Measurements from ENCODE around the gene BCAS3. TPM values are rescaled to one million over a fixed set of nuclear protein-coding genes. Genes with fewer than 3 reads are reported as not detected.
A peak's percentile ranks its signal among the peaks of the same experiment; 100 is the strongest.

Gene BCAS3
- total RNA-seq, 1 donor from 2014 or later, result 29.6 TPM

GRCh38 chr17:61405686-61406536 is 728.3 kb downstream of the BCAS3 start:
- DNase-seq (peak; percentile 46), ATAC-seq (no peak)
- TF ChIP-seq, protein P1, sequence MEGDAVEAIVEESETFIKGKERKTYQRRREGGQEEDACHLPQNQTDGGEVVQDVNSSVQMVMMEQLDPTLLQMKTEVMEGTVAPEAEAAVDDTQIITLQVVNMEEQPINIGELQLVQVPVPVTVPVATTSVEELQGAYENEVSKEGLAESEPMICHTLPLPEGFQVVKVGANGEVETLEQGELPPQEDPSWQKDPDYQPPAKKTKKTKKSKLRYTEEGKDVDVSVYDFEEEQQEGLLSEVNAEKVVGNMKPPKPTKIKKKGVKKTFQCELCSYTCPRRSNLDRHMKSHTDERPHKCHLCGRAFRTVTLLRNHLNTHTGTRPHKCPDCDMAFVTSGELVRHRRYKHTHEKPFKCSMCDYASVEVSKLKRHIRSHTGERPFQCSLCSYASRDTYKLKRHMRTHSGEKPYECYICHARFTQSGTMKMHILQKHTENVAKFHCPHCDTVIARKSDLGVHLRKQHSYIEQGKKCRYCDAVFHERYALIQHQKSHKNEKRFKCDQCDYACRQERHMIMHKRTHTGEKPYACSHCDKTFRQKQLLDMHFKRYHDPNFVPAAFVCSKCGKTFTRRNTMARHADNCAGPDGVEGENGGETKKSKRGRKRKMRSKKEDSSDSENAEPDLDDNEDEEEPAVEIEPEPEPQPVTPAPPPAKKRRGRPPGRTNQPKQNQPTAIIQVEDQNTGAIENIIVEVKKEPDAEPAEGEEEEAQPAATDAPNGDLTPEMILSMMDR (IDR thresholded peaks at IDR 0.05), result no peak
- peaks cover 36% of the 10 kb centered on the region for H3K36me3 ChIP-seq
- intact Hi-C loops (cut with DNase I), result no loop called here
- H3K4me3 ChIP-seq, result peak overlapping the region; percentile 67
- no peaks in the 10 kb centered on the region for H3K9me3 ChIP-seq
- H3K4me1 ChIP-seq, result peaks cover 52% of the 10 kb centered on the region
- peak overlapping the region; percentile 89 for H3K27ac ChIP-seq
- peaks cover 91% of the 10 kb centered on the region for H3K27me3 ChIP-seq (ENCODE audit: low read depth)

DNA sequence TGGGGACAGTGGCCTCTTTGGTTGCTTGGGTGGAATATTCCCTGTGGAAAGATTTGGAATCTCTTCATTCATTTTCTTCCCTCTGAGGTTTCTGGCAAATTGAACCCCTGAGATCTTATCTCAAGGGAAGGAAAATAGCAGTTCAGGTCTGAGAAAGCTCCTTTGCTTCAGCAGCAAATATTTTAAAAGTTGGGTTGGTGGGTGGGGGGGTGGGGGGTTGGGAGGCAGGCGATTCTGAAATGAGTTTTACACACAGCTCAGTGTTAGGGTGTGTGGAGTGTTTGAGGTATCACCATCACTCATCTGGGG is 728.8 kb downstream of the BCAS3 start:
- ATAC-seq, result no peak
- TF ChIP-seq, protein P1 (IDR thresholded peaks at IDR 0.05), result no peak
- Histone ChIP-seq H3K4me3 (peak overlapping the region; percentile 67), H3K9me3 (no peaks in the 10 kb centered on the region), H3K4me1 (peaks cover 55% of the 10 kb centered on the region), H3K27me3 (ENCODE audit: low read depth) (peaks cover 86% of the 10 kb centered on the region), H3K36me3 (peaks cover 36% of the 10 kb centered on the region), H3K27ac (peak overlapping the region; percentile 89)
- DNase-seq, result no peak
- intact Hi-C loops (cut with DNase I), result no loop called here

GRCh38 chr17:61406971-61407911 is 729.6 kb downstream of the BCAS3 start:
- DNase-seq (no peak), ATAC-seq (no peak)
- Histone ChIP-seq H3K4me1 (peaks cover 58% of the 10 kb centered on the region), H3K27me3 (ENCODE audit: low read depth) (peaks cover 84% of the 10 kb centered on the region), H3K4me3 (peak overlapping the region; percentile 67), H3K9me3 (no peaks in the 10 kb centered on the region), H3K36me3 (peaks cover 36% of the 10 kb centered on the region), H3K27ac (peak overlapping the region; percentile 89)
- TF ChIP-seq, protein P1 (IDR thresholded peaks at IDR 0.05), result no peak
- intact Hi-C loops (cut with DNase I), result no loop called here

DNA sequence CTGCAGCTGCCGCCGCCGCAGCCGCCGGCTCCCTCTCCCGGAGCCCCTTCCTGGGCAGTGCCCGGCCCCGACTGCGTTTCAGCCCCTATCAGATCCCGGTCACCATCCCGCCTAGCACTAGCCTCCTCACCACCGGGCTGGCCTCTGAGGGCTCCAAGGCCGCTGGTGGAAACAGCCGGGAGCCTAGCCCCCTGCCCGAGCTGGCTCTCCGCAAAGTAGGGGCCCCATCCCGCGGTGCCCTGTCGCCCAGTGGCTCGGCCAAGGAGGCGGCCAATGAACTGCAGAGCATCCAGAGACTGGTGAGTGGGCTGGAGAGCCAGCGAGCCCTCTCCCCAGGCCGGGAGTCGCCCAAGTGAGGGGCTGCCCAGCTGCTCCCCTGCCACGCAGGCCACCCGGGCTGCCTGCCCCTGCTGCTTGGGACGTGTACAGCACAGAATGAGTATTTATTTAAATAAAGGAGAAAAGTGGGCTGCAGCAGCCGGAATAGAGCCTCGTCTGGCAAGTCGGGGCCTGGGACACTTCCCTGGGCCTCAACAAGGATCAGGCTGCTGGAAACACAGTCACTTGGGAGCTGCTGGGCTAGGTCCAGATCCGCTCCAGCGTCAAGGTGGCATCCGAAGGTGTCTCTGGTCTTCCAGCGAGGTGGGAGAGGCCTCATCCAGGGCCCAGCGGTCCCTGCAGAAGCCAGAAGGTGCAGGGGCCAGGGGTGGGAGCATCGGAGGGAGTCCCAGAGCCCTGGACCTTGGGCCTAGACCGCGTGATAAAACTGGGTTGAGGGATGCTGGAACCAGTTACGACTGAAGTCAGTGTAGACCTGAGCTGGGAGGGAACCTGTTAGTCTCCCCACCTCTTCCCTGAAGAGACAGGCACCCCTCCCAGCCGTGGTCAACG is 730.7 kb downstream of the BCAS3 start:
- peak overlapping the region; percentile 89 for H3K27ac ChIP-seq
- peak; percentile 43 for DNase-seq

More for the DNA sequence above, 730.7 kb downstream of the BCAS3 start:
- intact Hi-C loops (cut with DNase I), result no loop called here
- ATAC-seq, result no peak
- TF ChIP-seq, protein P1 (IDR thresholded peaks at IDR 0.05), result no peak
- Histone ChIP-seq H3K4me3 (peak overlapping the region; percentile 67), H3K36me3 (peaks cover 32% of the 10 kb centered on the region), H3K9me3 (no peaks in the 10 kb centered on the region), H3K27me3 (ENCODE audit: low read depth) (peaks cover 74% of the 10 kb centered on the region), H3K4me1 (peaks cover 52% of the 10 kb centered on the region)
